GM12865 (cell line): ENCODE data around the gene ZNF18.

Experiments
- DNase-seq: peaks from one replicate; pipeline ENCODE4 v3.0.0; 2010; ENCODE audit warnings: low read depth
- H3K4me3 ChIP-seq: 2 replicates; pipeline ENCODE4 v1.5.1; 2011; ENCODE audit warnings: mild to moderate bottlenecking, low read depth, low read length, control low read depth
- CTCF ChIP-seq: IDR thresholded peaks from 2 replicates; pipeline ENCODE4 v1.5.1; 2011; ENCODE audit warnings: low read length, control low read depth, low read depth, inconsistent platforms; ENCODE audit not compliant: insufficient read depth; ENCODE audit errors: missing control alignments

The ZNF18 gene

GRCh38 chr17:12035673-12036072, 38.4 kb upstream of the ZNF18 start:
- no peak overlapping the region for H3K4me3 ChIP-seq
- no peak for TF ChIP-seq CTCF
- DNase-seq = no peak

- TF ChIP-seq CTCF = no peak
- no peak for DNase-seq
- no peak overlapping the region for H3K4me3 ChIP-seq
Observed at GRCh38 chr17:12034538-12034937, 37.3 kb upstream of the ZNF18 start.

- no peak for DNase-seq
- no peak overlapping the region for H3K4me3 ChIP-seq
- no peak for TF ChIP-seq CTCF
Observed at GRCh38 chr17:12028611-12029010, 31.3 kb upstream of the ZNF18 start.

GRCh38 chr17:12027658-12028057, 30.4 kb upstream of the ZNF18 start:
- no peak overlapping the region for H3K4me3 ChIP-seq
- no peak for DNase-seq
- TF ChIP-seq CTCF = no peak

GRCh38 chr17:12024327-12024726, 27.1 kb upstream of the ZNF18 start:
- TF ChIP-seq CTCF = no peak
- no peak for DNase-seq
- H3K4me3 ChIP-seq = no peak overlapping the region

- no peak overlapping the region for H3K4me3 ChIP-seq
- no peak for DNase-seq
- no peak for TF ChIP-seq CTCF
Observed at GRCh38 chr17:12022310-12022709, 25.0 kb upstream of the ZNF18 start.

- DNase-seq = no peak
- peak overlapping the region; percentile 75 for H3K4me3 ChIP-seq
- no peak for TF ChIP-seq CTCF
Observed at GRCh38 chr17:12021623-12022140, 24.4 kb upstream of the ZNF18 start.
